ENCODE data around the gene R3HDM2.

DNA sequence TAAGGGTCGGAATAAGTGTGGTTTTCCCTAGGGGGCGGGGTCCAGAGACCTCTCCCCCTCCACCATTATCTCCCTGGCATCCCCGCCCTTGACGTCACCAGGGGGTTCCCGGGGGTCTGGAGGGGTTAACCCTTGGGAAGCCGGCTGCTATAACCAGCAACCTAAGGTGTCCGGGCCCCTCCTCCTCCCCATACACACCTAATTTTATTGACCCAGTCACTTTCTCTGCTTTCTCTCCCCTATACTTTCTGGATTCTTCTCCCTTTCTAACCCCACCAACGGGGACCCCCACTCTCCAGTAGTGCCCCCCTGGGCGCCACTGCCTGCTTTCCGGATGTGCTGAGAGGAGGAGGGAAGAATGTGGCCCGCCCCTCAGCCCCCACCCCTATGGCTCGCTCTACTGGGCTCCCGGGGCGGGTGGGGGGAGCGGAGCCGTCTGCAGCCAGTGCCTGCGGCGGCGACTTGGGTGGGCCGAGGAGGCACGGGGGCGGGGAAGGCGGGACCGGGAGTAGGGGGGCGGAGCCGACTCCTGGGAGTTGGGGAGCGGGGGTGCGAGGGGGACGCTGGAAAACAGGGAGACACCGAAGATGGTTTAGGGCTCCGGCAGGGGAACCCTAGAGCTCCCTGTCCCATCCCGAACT lies 30.6 kb upstream of the R3HDM2 start:
- no peak for TF ChIP-seq YY1 (IDR thresholded peaks at IDR 0.05; ENCODE audit: extremely low read depth, insufficient replicate concordance, low read depth, low read length)
- TF ChIP-seq CEBPB (IDR thresholded peaks at IDR 0.05; ENCODE audit: low read depth), result no peak
- TF ChIP-seq, protein P1, sequence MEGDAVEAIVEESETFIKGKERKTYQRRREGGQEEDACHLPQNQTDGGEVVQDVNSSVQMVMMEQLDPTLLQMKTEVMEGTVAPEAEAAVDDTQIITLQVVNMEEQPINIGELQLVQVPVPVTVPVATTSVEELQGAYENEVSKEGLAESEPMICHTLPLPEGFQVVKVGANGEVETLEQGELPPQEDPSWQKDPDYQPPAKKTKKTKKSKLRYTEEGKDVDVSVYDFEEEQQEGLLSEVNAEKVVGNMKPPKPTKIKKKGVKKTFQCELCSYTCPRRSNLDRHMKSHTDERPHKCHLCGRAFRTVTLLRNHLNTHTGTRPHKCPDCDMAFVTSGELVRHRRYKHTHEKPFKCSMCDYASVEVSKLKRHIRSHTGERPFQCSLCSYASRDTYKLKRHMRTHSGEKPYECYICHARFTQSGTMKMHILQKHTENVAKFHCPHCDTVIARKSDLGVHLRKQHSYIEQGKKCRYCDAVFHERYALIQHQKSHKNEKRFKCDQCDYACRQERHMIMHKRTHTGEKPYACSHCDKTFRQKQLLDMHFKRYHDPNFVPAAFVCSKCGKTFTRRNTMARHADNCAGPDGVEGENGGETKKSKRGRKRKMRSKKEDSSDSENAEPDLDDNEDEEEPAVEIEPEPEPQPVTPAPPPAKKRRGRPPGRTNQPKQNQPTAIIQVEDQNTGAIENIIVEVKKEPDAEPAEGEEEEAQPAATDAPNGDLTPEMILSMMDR (IDR thresholded peaks at IDR 0.05 in 2 of 3, conservative IDR thresholded peaks at IDR 0.05 in 1 of 3; ENCODE audit: borderline replicate concordance in 1 of 3, insufficient read depth in 1 of 3, low read depth in 2 of 3, low read length in 2 of 3), result no peak
- no peak for TF ChIP-seq POLR2A (IDR thresholded peaks at IDR 0.05; ENCODE audit: borderline replicate concordance, extremely low read depth, insufficient read depth, insufficient read length)
- no peak for TF ChIP-seq SIN3A (IDR thresholded peaks at IDR 0.05; ENCODE audit: low read depth)
- TF ChIP-seq, protein P2, sequence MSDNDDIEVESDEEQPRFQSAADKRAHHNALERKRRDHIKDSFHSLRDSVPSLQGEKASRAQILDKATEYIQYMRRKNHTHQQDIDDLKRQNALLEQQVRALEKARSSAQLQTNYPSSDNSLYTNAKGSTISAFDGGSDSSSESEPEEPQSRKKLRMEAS (IDR thresholded peaks at IDR 0.05), result no peak
- no peak for TF ChIP-seq EZH2phosphoT487 (IDR thresholded peaks at IDR 0.05; ENCODE audit: borderline replicate concordance)
- TF ChIP-seq POLR2AphosphoS5 (IDR thresholded peaks at IDR 0.05; ENCODE audit: low read depth, low read length), result no peak
- no peak for TF ChIP-seq ZNF274 (IDR thresholded peaks at IDR 0.05; ENCODE audit: low read depth, low read length)
- TF ChIP-seq EZH2 (IDR thresholded peaks at IDR 0.05), result no peak
- TF ChIP-seq, protein P3, sequence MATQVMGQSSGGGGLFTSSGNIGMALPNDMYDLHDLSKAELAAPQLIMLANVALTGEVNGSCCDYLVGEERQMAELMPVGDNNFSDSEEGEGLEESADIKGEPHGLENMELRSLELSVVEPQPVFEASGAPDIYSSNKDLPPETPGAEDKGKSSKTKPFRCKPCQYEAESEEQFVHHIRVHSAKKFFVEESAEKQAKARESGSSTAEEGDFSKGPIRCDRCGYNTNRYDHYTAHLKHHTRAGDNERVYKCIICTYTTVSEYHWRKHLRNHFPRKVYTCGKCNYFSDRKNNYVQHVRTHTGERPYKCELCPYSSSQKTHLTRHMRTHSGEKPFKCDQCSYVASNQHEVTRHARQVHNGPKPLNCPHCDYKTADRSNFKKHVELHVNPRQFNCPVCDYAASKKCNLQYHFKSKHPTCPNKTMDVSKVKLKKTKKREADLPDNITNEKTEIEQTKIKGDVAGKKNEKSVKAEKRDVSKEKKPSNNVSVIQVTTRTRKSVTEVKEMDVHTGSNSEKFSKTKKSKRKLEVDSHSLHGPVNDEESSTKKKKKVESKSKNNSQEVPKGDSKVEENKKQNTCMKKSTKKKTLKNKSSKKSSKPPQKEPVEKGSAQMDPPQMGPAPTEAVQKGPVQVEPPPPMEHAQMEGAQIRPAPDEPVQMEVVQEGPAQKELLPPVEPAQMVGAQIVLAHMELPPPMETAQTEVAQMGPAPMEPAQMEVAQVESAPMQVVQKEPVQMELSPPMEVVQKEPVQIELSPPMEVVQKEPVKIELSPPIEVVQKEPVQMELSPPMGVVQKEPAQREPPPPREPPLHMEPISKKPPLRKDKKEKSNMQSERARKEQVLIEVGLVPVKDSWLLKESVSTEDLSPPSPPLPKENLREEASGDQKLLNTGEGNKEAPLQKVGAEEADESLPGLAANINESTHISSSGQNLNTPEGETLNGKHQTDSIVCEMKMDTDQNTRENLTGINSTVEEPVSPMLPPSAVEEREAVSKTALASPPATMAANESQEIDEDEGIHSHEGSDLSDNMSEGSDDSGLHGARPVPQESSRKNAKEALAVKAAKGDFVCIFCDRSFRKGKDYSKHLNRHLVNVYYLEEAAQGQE (IDR thresholded peaks at IDR 0.05; ENCODE audit: low read depth), result no peak
- no peak for TF ChIP-seq RAD21 (IDR thresholded peaks at IDR 0.05; ENCODE audit: low read depth)

Measured in HCT116 (cell line).